K562 (cell line): ENCODE measurements around the gene ARHGAP4. TPM values are rescaled to one million over a fixed set of nuclear protein-coding genes. Genes with fewer than 3 reads are reported as not detected.
A peak's percentile ranks its signal among the peaks of the same experiment; 100 is the strongest.

Experiments
- ATAC-seq: fragments of 200-7000 bp; cut with Tn5 transposase; 3 replicates; pipeline ENCODE4 v1.9.1; 2020; ENCODE audit warnings: moderate library complexity
- BruUV-seq: library from RNA; stranded (reverse); fragments of 400-500 nt; replicated peaks from 2 replicates; lab custom pipeline; 2021; lab: Mats Ljungman, UMichigan
- CTCF ChIA-PET: fragments of 300-600 bp; formaldehyde crosslinking; extraction: SDS; loops from one replicate; lab custom pipeline; 2021; ENCODE audit warnings: low intra/inter-chr PET ratio; lab: Yijun Ruan, JAX
- POLR2A ChIA-PET: fragments of 300-600, 350-650 bp; sonication (Branson Sonifier 250); formaldehyde crosslinking; extraction: SDS; loops from one replicate; lab custom pipeline; 2021; ENCODE audit warnings: antibody characterized with exemption, inconsistent platforms; lab: Yijun Ruan, JAX
- DNase-seq, 4 experiments: peaks; one replicate each; pipeline versions ENCODE4 v3.0.0 to v3.0.0-alpha.2; 2011 to 2018; ENCODE audit warnings: low spot score in 3 of 4, mixed read lengths in 3 of 4; ENCODE audit errors: extremely low read depth in 1 of 4
- FAIRE-seq: peaks from 2 replicates; lab custom pipeline; 2011; peaks lifted over from hg19 to GRCh38; lab: Jason Lieb, UNC
- H2AFZ ChIP-seq: 2 replicates; pipeline ENCODE4 v1.6.0; 2011; ENCODE audit warnings: low read depth, low read length, control low read depth, inconsistent platforms
- H3K27ac ChIP-seq: fragments of 200-600 bp; 3 replicates; pipeline ENCODE4 v1.8.0; 2011; ENCODE audit warnings: low read depth, mild to moderate bottlenecking, control low read depth, inconsistent platforms, low read length, moderate library complexity, mixed read lengths; ENCODE audit errors: extremely low read depth
- H3K27me3 ChIP-seq, 2 experiments: fragments of 300-600 bp in 1 of 2; 2 replicates in 1 of 2; 3 replicates in 1 of 2; pipeline versions ENCODE4 v1.6.0 to v1.8.0; 2011; ENCODE audit warnings: inconsistent platforms in 2 of 2, low read length in 2 of 2, mild to moderate bottlenecking in 1 of 2, mixed read lengths in 1 of 2, moderate library complexity in 1 of 2; ENCODE audit not compliant: control insufficient read depth in 2 of 2, insufficient read depth in 2 of 2
- H3K36me3 ChIP-seq: fragments of 300-600 bp; 3 replicates; pipeline ENCODE4 v1.8.0; 2011; ENCODE audit warnings: mild to moderate bottlenecking, low read length, inconsistent platforms; ENCODE audit not compliant: control insufficient read depth, insufficient read depth
- H3K4me1 ChIP-seq, 2 experiments: fragments of 200-600 bp in 1 of 2; replicated peaks in 1 of 2; 2 replicates in 1 of 2; 3 replicates in 1 of 2; pipeline versions ENCODE4 v1.5.1 to v1.8.0; 2011; ENCODE audit warnings: inconsistent platforms in 2 of 2, low read length in 2 of 2, mild to moderate bottlenecking in 1 of 2, mixed read lengths in 1 of 2, moderate library complexity in 1 of 2; ENCODE audit not compliant: control insufficient read depth in 2 of 2, insufficient read depth in 2 of 2
- H3K4me2 ChIP-seq: 2 replicates; pipeline ENCODE4 v1.6.1; 2011; ENCODE audit warnings: low read length, control low read depth, inconsistent platforms, mixed read lengths; ENCODE audit not compliant: insufficient read depth
- H3K4me3 ChIP-seq: fragments of 200-600 bp; sonication (generic), shearing (Covaris generic); 2 replicates; pipeline ENCODE4 v1.5.1; 2016; ENCODE audit warnings: control low read depth, inconsistent platforms
- H3K79me2 ChIP-seq: fragments of 200-600 bp; 3 replicates; pipeline ENCODE4 v1.8.0; 2011; ENCODE audit warnings: low read length, inconsistent platforms; ENCODE audit not compliant: control insufficient read depth, insufficient read depth
- H3K9ac ChIP-seq, 2 experiments: 2 replicates each; pipeline versions ENCODE4 v1.6.0 to v1.6.1; 2011; ENCODE audit warnings: low read depth in 2 of 2, low read length in 2 of 2, control low read depth in 1 of 2, inconsistent platforms in 1 of 2, mild to moderate bottlenecking in 1 of 2, mixed read lengths in 1 of 2; ENCODE audit not compliant: insufficient read depth in 1 of 2
- H3K9me1 ChIP-seq: one replicate; pipeline ENCODE4 v1.6.0; 2011; ENCODE audit warnings: inconsistent platforms, mild to moderate bottlenecking, low read length, moderate library complexity; ENCODE audit not compliant: control insufficient read depth, insufficient read depth
- H3K9me3 ChIP-seq: replicated peaks from 2 replicates; pipeline ENCODE4 v1.5.1; 2011; ENCODE audit warnings: low read depth, low read length, inconsistent platforms; ENCODE audit not compliant: control insufficient read depth, insufficient read depth
- H4K20me1 ChIP-seq: replicated peaks from 2 replicates; pipeline ENCODE4 v1.6.1; 2011; ENCODE audit warnings: low read length, inconsistent platforms, mixed read lengths; ENCODE audit not compliant: control insufficient read depth, insufficient read depth
- BRD9 ChIP-seq: fragments of 450-650 bp; IDR thresholded peaks from 2 replicates; pipeline ENCODE4 v1.6.1; 2018; ENCODE audit warnings: low read depth; ENCODE audit not compliant: partially characterized antibody
- HMG20A ChIP-seq: fragments of 450-650 bp; formaldehyde crosslinking; conservative IDR thresholded peaks from 2 replicates; pipeline ENCODE4 v1.4.0; 2020; ENCODE audit warnings: mild to moderate bottlenecking, mixed read lengths
- JUND ChIP-seq, 2 experiments: IDR thresholded peaks; 2 replicates in 1 of 2; 3 replicates in 1 of 2; pipeline ENCODE4 v1.6.1; 2011; ENCODE audit warnings: borderline replicate concordance in 2 of 2, low read depth in 2 of 2, low read length in 2 of 2, improper control_type of control experiment in 1 of 2, missing biosample characterization in 1 of 2, missing genetic modification characterization in 1 of 2, missing genetic modification reagents in 1 of 2
- RAD21 ChIP-seq, 2 experiments: fragments of 250-450 bp in 1 of 2; fragments of 450-650 bp in 1 of 2; sonication (Bioruptor Pico) in 1 of 2; formaldehyde crosslinking in 1 of 2; IDR thresholded peaks in 1 of 2; conservative IDR thresholded peaks in 1 of 2; 2 replicates each; pipeline versions ENCODE4 v1.4.0 to v1.8.0; 2020 to 2022; ENCODE audit warnings: mild to moderate bottlenecking in 2 of 2, moderate library complexity in 1 of 2
- SAFB ChIP-seq: fragments of 200-400 bp; formaldehyde crosslinking; IDR thresholded peaks from 2 replicates; pipeline ENCODE4 v1.6.1; 2017; ENCODE audit warnings: low read depth, low read length, borderline replicate concordance
- SMAD4 ChIP-seq: fragments of 250-450 bp; sonication (Bioruptor Pico); conservative IDR thresholded peaks from 2 replicates; pipeline ENCODE4 v1.8.0; 2021; ENCODE audit warnings: inconsistent platforms, mild to moderate bottlenecking, moderate library complexity
- THRB ChIP-seq: fragments of 450-650 bp; formaldehyde crosslinking; conservative IDR thresholded peaks from 2 replicates; pipeline ENCODE4 v1.4.0; 2022; ENCODE audit warnings: mild to moderate bottlenecking, missing genetic modification characterization
- ZBTB34 ChIP-seq: fragments of 250-450 bp; sonication (Bioruptor Pico); IDR thresholded peaks from 2 replicates; pipeline ENCODE4 v1.8.0; 2021; ENCODE audit warnings: mild to moderate bottlenecking, moderate library complexity
- ZNF175 ChIP-seq: fragments of 200-800 bp; sonication (Bioruptor generic); IDR thresholded peaks from 2 replicates; pipeline ENCODE4 v1.6.1; 2016; ENCODE audit warnings: low read depth, mild to moderate bottlenecking, missing genetic modification characterization, missing compliant biosample characterization
- ZNF449 ChIP-seq: fragments of 250-450 bp; sonication (Bioruptor Pico); IDR thresholded peaks from 2 replicates; pipeline ENCODE4 v1.8.0; 2022; ENCODE audit warnings: moderate library complexity, mild to moderate bottlenecking, inconsistent platforms
- ZNF583 ChIP-seq: fragments of 250-450 bp; sonication (Bioruptor Pico); IDR thresholded peaks from 2 replicates; pipeline ENCODE4 v1.4.0; 2020
- ZNF644 ChIP-seq: fragments of 200-800 bp; sonication (Bioruptor generic); IDR thresholded peaks from 2 replicates; pipeline ENCODE4 v1.6.1; 2016; ENCODE audit warnings: low read depth, missing genetic modification characterization, missing compliant biosample characterization
- in situ Hi-C: fragments of 300-500 bp; cut with MboI; formaldehyde crosslinking; loops from 4 replicates; pipeline ENCODE4 v1.15.0; 2018; ENCODE audit warnings: inconsistent platforms, mixed read lengths
- intact Hi-C: fragments of 100-400 bp; cut with micrococcal nuclease; formaldehyde crosslinking; loops from 2 replicates; pipeline ENCODE4 v1.14.2; 2022
- polyA plus RNA-seq, 8 experiments: library from polyadenylated mRNA; depleted of rRNA in 4 of 8; stranded (reverse) in 5 of 8; unstranded in 3 of 8; fragments of >200 nt; fragmentation: Nextera tagmentation in 2 of 8; fragmentation: Illumina TruSeq in 1 of 8; extraction: Ambion mirVana in 2 of 8; extraction: Trizol in 1 of 8; gene quantifications; 2 replicates each; pipeline versions ENCODE4 v1.2.1 to v1.2.3, GENCODE V29; 2011 to 2014; ENCODE audit warnings: inconsistent platforms in 1 of 8, missing spikeins in 1 of 8
- total RNA-seq, 7 experiments: library from RNA; depleted of rRNA in 6 of 7; stranded (reverse); fragments of >200 nt in 6 of 7; fragmentation: Illumina TruSeq in 2 of 7; extraction: Trizol in 2 of 7; gene quantifications; 2 replicates each; pipeline versions ENCODE4 v1.2.1 to v1.2.3, GENCODE V29; 2011 to 2021; ENCODE audit warnings: low replicate concordance in 1 of 7

The ARHGAP4 gene
- total and polyA plus RNA-seq, 9 of the 15 experiments (the other 6 are each of a cell fraction or from before 2014, with no cell fraction given): 0.30 to 81.8 (median 13.5) TPM

- TF ChIP-seq HMG20A: no peak
These were observed 25.0 kb downstream of the ARHGAP4 start (continued) for GRCh38 chrX:153900831-153901752.

GRCh38 chrX:153897899-153898298, 28.2 kb downstream of the ARHGAP4 start:
- Histone ChIP-seq H3K4me3 (no peak overlapping the region), H3K79me2 (no peaks in the 10 kb centered on the region), H4K20me1 (no peaks in the 10 kb centered on the region), H3K4me2 (no peak overlapping the region), H3K4me1 (peaks cover 17 to 26% of the 10 kb centered on the region in 2 experiments), H3K27me3 (peaks cover 0 to 17% of the 10 kb centered on the region in 2 experiments; a peak in 3 of 5 replicates), H3K9me1 (no peaks in the 10 kb centered on the region), H3K9ac (no peak overlapping the region), H3K9me3 (no peaks in the 10 kb centered on the region), H3K27ac (no peak overlapping the region), H3K36me3 (no peaks in the 10 kb centered on the region), H2AFZ (no peak overlapping the region)
- ATAC-seq (peak; percentile 73), FAIRE-seq (peak; percentile 96), DNase-seq (peak; percentile 25 to 95 (median 64))
- CTCF ChIA-PET: interaction anchor here (0.5 kb wide), 1 partner anchor 231 kb away, joined by 4 read pairs; no protein-coding TSS in a partner anchor
- intact Hi-C loops: no loop called here
- in situ Hi-C loops: no loop called here
- BruUV-seq: no TSS peak
- POLR2A ChIA-PET: interaction anchor here (0.6 to 1.1 kb wide), 6 partner anchors 8 to 123 kb away, joined by 3 to 6 read pairs (median 3); partner anchors contain the start of genes ARHGAP4, IDH3G and SSR4
- TF ChIP-seq ZNF644 (tag) (peak; percentile 93), ZBTB34 (CRISPR knock-in tag) (no peak), ZNF583 (CRISPR knock-in tag) (0 out of 2 replicates have a peak, but pooled peaks have one; percentile 41), SAFB (no peak), JUND (IDR thresholded peaks at IDR 0.05; ENCODE audit: borderline replicate concordance, low read depth, low read length) (peak; percentile 44; the same call in 1 of the 2 replicates), JUND (tag; IDR thresholded peaks at IDR 0.05; ENCODE audit: borderline replicate concordance, low read depth, low read length) (no peak), THRB (CRISPR knock-in tag) (no peak), RAD21 (CRISPR knock-in tag; conservative IDR thresholded peaks at IDR 0.05 in 1 of 2, IDR thresholded peaks at IDR 0.05 in 1 of 2) (0 out of 4 replicates have a peak, but pooled peaks of 1 of the 2 experiments have one; percentile 14), BRD9 (peak; percentile 43), ZNF175 (CRISPR knock-in tag) (peak; percentile 67; the same call in 1 of the 2 replicates), ZNF449 (CRISPR knock-in tag) (0 out of 2 replicates have a peak, but pooled peaks have one; percentile 42), SMAD4 (CRISPR knock-in tag) (peak; percentile 95)
